Panc1 (cell line): ENCODE data around the gene KCNQ1OT1. TPM values are rescaled to one million over a fixed set of nuclear protein-coding genes. Genes with fewer than 3 reads are reported as not detected.

ENCODE experiments used
- ATAC-seq: fragments of 200-7000 bp; cut with Tn5 transposase; 2 replicates; pipeline ENCODE4 v1.9.1; 2020; ENCODE audit warnings: mild to moderate bottlenecking, moderate library complexity
- BruUV-seq: library from RNA; stranded (reverse); fragments of 400-500 nt; replicated peaks from 2 replicates; lab custom pipeline; 2021; lab: Mats Ljungman, UMichigan
- CTCF ChIA-PET: fragments of 300-600 bp; sonication (Branson Sonifier 250); formaldehyde crosslinking; loops from one replicate; lab custom pipeline; 2022; ENCODE audit warnings: antibody characterized with exemption; lab: Charles Lee
- POLR2A ChIA-PET: fragments of 300-600 bp; sonication (Branson Sonifier 250); formaldehyde crosslinking; loops from one replicate; lab custom pipeline; 2022; ENCODE audit warnings: antibody characterized with exemption; lab: Charles Lee
- DNase-seq: peaks from one replicate; pipeline ENCODE4 v3.0.0-alpha.2; 2010; ENCODE audit warnings: low read depth, low spot score
- H3K27ac ChIP-seq: 2 replicates; pipeline ENCODE4 v1.5.1; 2011; ENCODE audit warnings: mild to moderate bottlenecking, low read length, inconsistent platforms
- H3K27me3 ChIP-seq: fragments of 200-500 bp; sonication (Bioruptor generic); 2 replicates; pipeline ENCODE4 v1.6.0; 2014; ENCODE audit warnings: low read length, inconsistent platforms; ENCODE audit not compliant: control insufficient read depth, insufficient read depth
- H3K36me3 ChIP-seq: fragments of 200-500 bp; sonication (Bioruptor generic); 2 replicates; pipeline ENCODE4 v1.5.1; 2014; ENCODE audit warnings: inconsistent platforms, mild to moderate bottlenecking, low read length, moderate library complexity; ENCODE audit not compliant: control insufficient read depth, insufficient read depth
- H3K4me1 ChIP-seq: 2 replicates; pipeline ENCODE4 v1.5.1; 2011; ENCODE audit warnings: inconsistent platforms, mild to moderate bottlenecking, low read length, moderate library complexity; ENCODE audit not compliant: control insufficient read depth, insufficient read depth
- H3K4me3 ChIP-seq, 2 experiments: 2 replicates each; pipeline ENCODE4 v1.5.1; 2011 to 2012; ENCODE audit warnings: low read depth in 2 of 2, low read length in 2 of 2, mild to moderate bottlenecking in 2 of 2, inconsistent platforms in 1 of 2, moderate library complexity in 1 of 2
- H3K9me3 ChIP-seq: fragments of 200-500 bp; sonication (Bioruptor generic); 2 replicates; pipeline ENCODE4 v1.5.1; 2014; ENCODE audit warnings: low read depth, mild to moderate bottlenecking, inconsistent platforms, low read length, moderate library complexity; ENCODE audit not compliant: control insufficient read depth, insufficient read depth
- POLR2AphosphoS5 ChIP-seq: IDR thresholded peaks from 2 replicates; pipeline ENCODE4 v1.6.1; 2012; ENCODE audit warnings: mild to moderate bottlenecking, low read depth, low read length, moderate library complexity
- SIN3A ChIP-seq: IDR thresholded peaks from 2 replicates; pipeline ENCODE4 v1.6.1; 2012; ENCODE audit warnings: low read depth, mild to moderate bottlenecking, low read length, moderate library complexity, borderline replicate concordance; ENCODE audit not compliant: insufficient read depth
- TCF7L2 ChIP-seq: IDR thresholded peaks from 2 replicates; pipeline ENCODE4 v1.6.1; 2011; ENCODE audit warnings: mild to moderate bottlenecking, low read depth, low read length, inconsistent platforms
- in situ Hi-C: cut with HindIII; loops from 2 replicates; pipeline ENCODE4 v1.10.0; 2016; ENCODE audit warnings: low sequenced_read_pairs, low pct_unique_long_range_greater_than_20kb
- intact Hi-C: fragments of 100-400 bp; cut with micrococcal nuclease; formaldehyde crosslinking; loops from one replicate; pipeline ENCODE4 v1.10.0; 2022; ENCODE audit not compliant: unreplicated experiment
- total RNA-seq: library from RNA; stranded (reverse); gene quantifications from one replicate; pipeline ENCODE4 v1.2.1, GENCODE V29; 2021; ENCODE audit not compliant: unreplicated experiment
- TF ChIP-seq, protein P1 (sequence below), 2 experiments: IDR thresholded peaks; 2 replicates each; pipeline ENCODE4 v1.6.1; 2011 to 2012; ENCODE audit warnings: low read depth in 2 of 2, control low read depth in 1 of 2, low read length in 1 of 2, mild to moderate bottlenecking in 1 of 2, moderate library complexity in 1 of 2; ENCODE audit not compliant: insufficient read depth in 1 of 2
- TF ChIP-seq, protein P2 (sequence below): fragments of 450-650 bp; IDR thresholded peaks from 2 replicates; pipeline ENCODE4 v1.5.1; 2017; ENCODE audit warnings: mild to moderate bottlenecking

KCNQ1OT1 gene
- total RNA-seq, 1 experiment from 2014 or later: 1.3 TPM

DNA sequence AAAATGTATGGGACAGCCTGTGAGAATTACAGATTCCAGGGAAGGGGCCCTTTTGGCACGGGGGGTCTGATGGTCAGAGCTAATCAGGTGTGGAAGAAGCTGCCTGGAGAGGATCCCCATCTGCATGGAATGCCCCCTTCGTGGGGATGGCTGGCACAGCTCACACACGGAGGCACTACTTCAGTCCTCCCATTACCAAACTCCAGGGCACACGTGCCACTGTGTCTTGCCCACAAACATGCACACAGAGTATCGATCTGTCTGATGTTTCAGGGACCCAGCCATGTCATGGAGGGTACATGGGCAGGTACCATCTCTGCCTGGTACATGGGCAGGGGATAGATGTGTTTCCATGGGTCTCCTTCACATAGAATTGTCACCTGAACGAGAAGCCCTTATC is 14.7 kb downstream of the KCNQ1OT1 start:
- H3K36me3 ChIP-seq: no peaks in the 10 kb centered on the region
- H3K9me3 ChIP-seq: no peaks in the 10 kb centered on the region
- no peak overlapping the region for H3K27ac ChIP-seq
- no peak for DNase-seq
- CTCF ChIA-PET: no interaction called here
- in situ Hi-C loops (no loop called here), intact Hi-C loops (no loop called here)
- TF ChIP-seq POLR2AphosphoS5 (no peak), SIN3A (no peak), TCF7L2 (no peak)
- TF ChIP-seq, protein P1, sequence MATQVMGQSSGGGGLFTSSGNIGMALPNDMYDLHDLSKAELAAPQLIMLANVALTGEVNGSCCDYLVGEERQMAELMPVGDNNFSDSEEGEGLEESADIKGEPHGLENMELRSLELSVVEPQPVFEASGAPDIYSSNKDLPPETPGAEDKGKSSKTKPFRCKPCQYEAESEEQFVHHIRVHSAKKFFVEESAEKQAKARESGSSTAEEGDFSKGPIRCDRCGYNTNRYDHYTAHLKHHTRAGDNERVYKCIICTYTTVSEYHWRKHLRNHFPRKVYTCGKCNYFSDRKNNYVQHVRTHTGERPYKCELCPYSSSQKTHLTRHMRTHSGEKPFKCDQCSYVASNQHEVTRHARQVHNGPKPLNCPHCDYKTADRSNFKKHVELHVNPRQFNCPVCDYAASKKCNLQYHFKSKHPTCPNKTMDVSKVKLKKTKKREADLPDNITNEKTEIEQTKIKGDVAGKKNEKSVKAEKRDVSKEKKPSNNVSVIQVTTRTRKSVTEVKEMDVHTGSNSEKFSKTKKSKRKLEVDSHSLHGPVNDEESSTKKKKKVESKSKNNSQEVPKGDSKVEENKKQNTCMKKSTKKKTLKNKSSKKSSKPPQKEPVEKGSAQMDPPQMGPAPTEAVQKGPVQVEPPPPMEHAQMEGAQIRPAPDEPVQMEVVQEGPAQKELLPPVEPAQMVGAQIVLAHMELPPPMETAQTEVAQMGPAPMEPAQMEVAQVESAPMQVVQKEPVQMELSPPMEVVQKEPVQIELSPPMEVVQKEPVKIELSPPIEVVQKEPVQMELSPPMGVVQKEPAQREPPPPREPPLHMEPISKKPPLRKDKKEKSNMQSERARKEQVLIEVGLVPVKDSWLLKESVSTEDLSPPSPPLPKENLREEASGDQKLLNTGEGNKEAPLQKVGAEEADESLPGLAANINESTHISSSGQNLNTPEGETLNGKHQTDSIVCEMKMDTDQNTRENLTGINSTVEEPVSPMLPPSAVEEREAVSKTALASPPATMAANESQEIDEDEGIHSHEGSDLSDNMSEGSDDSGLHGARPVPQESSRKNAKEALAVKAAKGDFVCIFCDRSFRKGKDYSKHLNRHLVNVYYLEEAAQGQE (IDR thresholded peaks at IDR 0.05; ENCODE audit: insufficient read depth in 1 of 2, low read depth in 2 of 2, low read length in 1 of 2): no peak
- TF ChIP-seq, protein P2, sequence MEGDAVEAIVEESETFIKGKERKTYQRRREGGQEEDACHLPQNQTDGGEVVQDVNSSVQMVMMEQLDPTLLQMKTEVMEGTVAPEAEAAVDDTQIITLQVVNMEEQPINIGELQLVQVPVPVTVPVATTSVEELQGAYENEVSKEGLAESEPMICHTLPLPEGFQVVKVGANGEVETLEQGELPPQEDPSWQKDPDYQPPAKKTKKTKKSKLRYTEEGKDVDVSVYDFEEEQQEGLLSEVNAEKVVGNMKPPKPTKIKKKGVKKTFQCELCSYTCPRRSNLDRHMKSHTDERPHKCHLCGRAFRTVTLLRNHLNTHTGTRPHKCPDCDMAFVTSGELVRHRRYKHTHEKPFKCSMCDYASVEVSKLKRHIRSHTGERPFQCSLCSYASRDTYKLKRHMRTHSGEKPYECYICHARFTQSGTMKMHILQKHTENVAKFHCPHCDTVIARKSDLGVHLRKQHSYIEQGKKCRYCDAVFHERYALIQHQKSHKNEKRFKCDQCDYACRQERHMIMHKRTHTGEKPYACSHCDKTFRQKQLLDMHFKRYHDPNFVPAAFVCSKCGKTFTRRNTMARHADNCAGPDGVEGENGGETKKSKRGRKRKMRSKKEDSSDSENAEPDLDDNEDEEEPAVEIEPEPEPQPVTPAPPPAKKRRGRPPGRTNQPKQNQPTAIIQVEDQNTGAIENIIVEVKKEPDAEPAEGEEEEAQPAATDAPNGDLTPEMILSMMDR: no peak
- ATAC-seq: no peak
- H3K27me3 ChIP-seq: no peaks in the 10 kb centered on the region
- POLR2A ChIA-PET: no interaction called here
- no TSS peak for BruUV-seq
- no peak overlapping the region for H3K4me3 ChIP-seq
- H3K4me1 ChIP-seq: no peaks in the 10 kb centered on the region

DNA sequence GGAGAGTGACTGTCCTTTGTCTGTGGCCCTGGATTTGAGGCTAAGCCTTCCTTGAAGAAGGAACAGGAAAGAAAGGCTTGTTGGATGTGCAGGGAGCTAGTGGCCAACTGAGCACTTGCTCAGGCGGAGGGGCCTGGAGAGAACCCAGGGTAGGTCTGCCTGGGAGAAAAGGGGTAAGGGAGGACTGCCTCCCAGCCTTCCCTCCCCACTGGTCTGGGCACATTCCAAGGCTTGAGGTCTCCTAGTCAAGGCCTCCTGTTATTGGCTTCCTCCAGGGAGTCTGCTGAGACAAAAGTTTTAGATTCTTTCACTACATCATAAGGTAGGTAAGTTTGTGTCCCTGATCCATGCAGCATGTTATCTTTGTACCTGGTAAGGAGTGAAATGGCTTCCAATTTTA is 15.2 kb downstream of the KCNQ1OT1 start:
- CTCF ChIA-PET: no interaction called here

More for the DNA sequence above, 15.2 kb downstream of the KCNQ1OT1 start:
- BruUV-seq: no TSS peak
- DNase-seq (no peak), ATAC-seq (no peak)
- H3K27ac ChIP-seq: no peak overlapping the region
- no peaks in the 10 kb centered on the region for H3K36me3 ChIP-seq
- TF ChIP-seq POLR2AphosphoS5 (no peak), SIN3A (no peak), TCF7L2 (no peak)
- TF ChIP-seq, protein P1 (IDR thresholded peaks at IDR 0.05; ENCODE audit: insufficient read depth in 1 of 2, low read depth in 2 of 2, low read length in 1 of 2): no peak
- TF ChIP-seq, protein P2: no peak
- in situ Hi-C loops: no loop called here
- intact Hi-C loops: no loop called here
- POLR2A ChIA-PET: no interaction called here
- no peaks in the 10 kb centered on the region for H3K9me3 ChIP-seq
- H3K4me3 ChIP-seq: no peak overlapping the region
- H3K27me3 ChIP-seq: no peaks in the 10 kb centered on the region
- H3K4me1 ChIP-seq: no peaks in the 10 kb centered on the region
